Measurements from ENCODE around the gene RDH14. TPM values are rescaled to one million over a fixed set of nuclear protein-coding genes. Genes with fewer than 3 reads are reported as not detected.

The RDH14 gene
- polyA plus RNA-seq, 1 experiment = 25.1 TPM

- Histone ChIP-seq H3K9me3 (ENCODE audit: control insufficient read depth, insufficient read depth, low read length) (no peaks in the 10 kb centered on the region), H3K4me3 (ENCODE audit: low read depth, low read length) (no peak overlapping the region), H3K27me3 (ENCODE audit: control insufficient read depth, insufficient read depth, low read length) (no peaks in the 10 kb centered on the region), H3K27ac (ENCODE audit: low read depth, low read length) (no peak overlapping the region)
- DNase-seq (ENCODE audit: low read depth, low spot score) = no peak
- POLR2A ChIA-PET = no interaction called here
- CTCF ChIA-PET = interaction anchor here (0.7 to 4.9 kb wide), 3 partner anchors 56 to 229 kb away, joined by 3 to 69 read pairs (median 4); no protein-coding TSS in a partner anchor
- TF ChIP-seq CTCF (IDR thresholded peaks at IDR 0.05; ENCODE audit: low read depth, low read length) = no peak
Observed at GRCh38 chr2:18522484-18523146, 37.8 kb downstream of the RDH14 start.

- Histone ChIP-seq H3K27me3 (ENCODE audit: control insufficient read depth, insufficient read depth, low read length) (no peaks in the 10 kb centered on the region), H3K4me3 (ENCODE audit: low read depth, low read length) (no peak overlapping the region), H3K9me3 (ENCODE audit: control insufficient read depth, insufficient read depth, low read length) (no peaks in the 10 kb centered on the region), H3K27ac (ENCODE audit: low read depth, low read length) (no peak overlapping the region)
- ChIA-PET CTCF (interaction anchor here (0.5 to 4.9 kb wide), 74 partner anchors 8 to 1343 kb away, joined by 3 to 85 read pairs (median 4); partner anchors contain the start of gene OSR1), POLR2A (interaction anchor here (1.1 to 1.2 kb wide), 2 partner anchors 271 to 838 kb away, joined by 3 to 5 read pairs; partner anchors contain the start of gene OSR1)
- TF ChIP-seq CTCF (IDR thresholded peaks at IDR 0.05; ENCODE audit: low read depth, low read length) = peak; percentile 96
- DNase-seq (ENCODE audit: low read depth, low spot score) = peak; percentile 68
Observed at GRCh38 chr2:18520451-18521425, 39.7 kb downstream of the RDH14 start.

GRCh38 chr2:18519914-18520450 is 40.5 kb downstream of the RDH14 start:
- no peak overlapping the region for H3K4me3 ChIP-seq (ENCODE audit: low read depth, low read length)
- DNase-seq (ENCODE audit: low read depth, low spot score) = no peak
- TF ChIP-seq CTCF (IDR thresholded peaks at IDR 0.05; ENCODE audit: low read depth, low read length) = no peak
- POLR2A ChIA-PET = interaction anchor here (0.6 to 1.2 kb wide), 3 partner anchors 272 to 839 kb away, joined by 3 to 13 read pairs (median 5); partner anchors contain the start of gene OSR1
- no peaks in the 10 kb centered on the region for H3K9me3 ChIP-seq (ENCODE audit: control insufficient read depth, insufficient read depth, low read length)
- H3K27me3 ChIP-seq (ENCODE audit: control insufficient read depth, insufficient read depth, low read length) = no peaks in the 10 kb centered on the region
- no peak overlapping the region for H3K27ac ChIP-seq (ENCODE audit: low read depth, low read length)
- CTCF ChIA-PET = interaction anchor here (0.5 to 4.9 kb wide), 63 partner anchors 9 to 1344 kb away, joined by 3 to 85 read pairs (median 4); partner anchors contain the start of gene OSR1

GRCh38 chr2:18518116-18519111 is 42.0 kb downstream of the RDH14 start:
- H3K9me3 ChIP-seq (ENCODE audit: control insufficient read depth, insufficient read depth, low read length) = no peaks in the 10 kb centered on the region
- H3K27me3 ChIP-seq (ENCODE audit: control insufficient read depth, insufficient read depth, low read length) = no peaks in the 10 kb centered on the region
- H3K27ac ChIP-seq (ENCODE audit: low read depth, low read length) = peak overlapping the region; percentile 25
- DNase-seq (ENCODE audit: low read depth, low spot score) = no peak
- ChIA-PET POLR2A (interaction anchor here (0.6 to 1.9 kb wide), 3 partner anchors 103 to 224 kb away, joined by 4 to 12 read pairs (median 11); no protein-coding TSS in a partner anchor), CTCF (interaction anchor here (0.6 to 4.9 kb wide), 17 partner anchors 38 to 1345 kb away, joined by 3 to 85 read pairs (median 4); partner anchors contain the start of genes OSR1 and RDH14)
- H3K4me3 ChIP-seq (ENCODE audit: low read depth, low read length) = no peak overlapping the region
- TF ChIP-seq CTCF (IDR thresholded peaks at IDR 0.05; ENCODE audit: low read depth, low read length) = no peak
